HG02884 (cell line): Measurements from ENCODE around the gene SPG21.

Source experiments
- ATAC-seq: cut with Tn5 transposase; IDR thresholded peaks from one replicate; pipeline ENCODE4 v1.9.1; 2021; ENCODE audit warnings: mild to moderate bottlenecking, moderate library complexity; ENCODE audit not compliant: unreplicated experiment

SPG21 gene

DNA sequence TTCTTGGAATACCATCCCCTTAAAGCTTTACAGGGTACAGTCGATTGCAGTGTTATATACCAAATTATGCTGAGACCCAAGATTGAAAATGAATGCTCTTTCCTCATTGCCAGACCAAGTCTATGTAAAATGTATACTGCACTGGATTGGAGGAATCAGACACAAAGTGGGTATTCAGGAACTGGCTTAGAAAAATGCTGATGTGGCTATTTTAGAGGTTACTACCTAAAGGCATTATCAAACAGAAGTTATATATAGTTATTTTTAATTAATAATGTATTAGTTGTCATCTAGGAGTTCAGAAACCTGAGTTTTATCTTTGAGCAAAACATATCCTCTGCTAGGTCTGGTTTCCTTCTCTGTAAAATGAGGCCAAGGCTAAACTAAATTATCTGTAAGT is 3.6 kb upstream of the SPG21 start:
- ATAC-seq = no peak

DNA sequence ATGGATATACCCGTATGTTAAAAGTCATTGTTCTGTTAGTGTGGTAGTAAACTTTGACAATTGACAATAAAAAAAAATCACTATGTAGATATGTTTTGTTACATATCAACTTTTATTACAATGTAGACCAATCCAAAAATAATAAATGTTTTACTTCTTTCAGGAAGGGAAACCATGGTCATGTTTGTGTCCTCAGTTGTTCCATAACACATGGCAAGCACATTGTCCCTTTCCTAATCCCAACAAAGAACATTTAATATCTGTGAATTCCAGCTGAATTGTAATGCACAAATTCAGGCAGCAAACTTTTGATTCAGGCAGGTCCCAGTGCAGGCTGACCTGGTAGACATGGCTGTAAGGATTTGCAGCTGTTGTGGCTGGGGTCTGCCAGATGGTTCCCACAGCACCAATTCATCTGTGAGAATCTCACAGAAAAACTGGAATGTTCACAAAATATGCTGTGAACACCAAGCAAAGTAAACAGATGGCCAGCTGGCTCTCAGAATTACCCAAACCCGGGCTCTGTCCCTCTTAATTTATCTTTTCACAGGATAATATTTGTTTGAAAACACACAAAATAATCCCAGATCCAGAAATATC is 1.9 kb upstream of the SPG21 start:
- ATAC-seq = no peak

DNA sequence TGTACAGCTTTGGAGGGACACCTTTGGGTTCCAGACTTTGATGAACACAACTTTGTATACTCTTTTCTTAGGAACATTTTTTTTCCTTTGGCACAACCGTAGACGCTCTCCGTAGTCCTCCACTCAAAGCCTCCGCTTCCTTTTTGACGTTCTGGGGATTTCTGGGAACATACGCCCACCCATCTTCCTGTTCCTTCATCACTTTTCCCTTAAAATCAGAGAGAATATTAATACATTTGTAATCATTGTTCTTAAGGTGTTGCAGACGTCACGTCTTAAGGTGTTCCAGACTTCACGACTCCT is 405 bp upstream of the SPG21 start:
- no peak for ATAC-seq

DNA sequence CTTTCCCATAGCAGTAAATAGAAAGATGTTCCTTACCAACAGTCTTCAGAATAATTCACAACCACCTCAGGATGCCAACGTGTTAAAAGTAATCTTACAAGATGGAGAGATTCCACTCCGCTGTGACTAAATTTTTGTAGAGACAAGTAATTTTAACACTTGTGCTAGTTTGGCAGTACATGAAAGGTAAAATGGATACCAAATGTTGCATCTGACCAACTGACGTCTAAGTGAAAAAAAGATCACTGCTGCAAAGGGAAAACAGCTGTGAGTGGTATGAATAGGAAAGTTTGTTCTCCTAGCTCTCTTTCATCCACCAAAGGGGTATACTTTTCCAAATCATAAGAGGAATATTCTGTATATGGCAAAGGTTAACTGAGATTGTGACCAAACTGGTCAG is 2.6 kb downstream of the SPG21 start:
- ATAC-seq = no peak

DNA sequence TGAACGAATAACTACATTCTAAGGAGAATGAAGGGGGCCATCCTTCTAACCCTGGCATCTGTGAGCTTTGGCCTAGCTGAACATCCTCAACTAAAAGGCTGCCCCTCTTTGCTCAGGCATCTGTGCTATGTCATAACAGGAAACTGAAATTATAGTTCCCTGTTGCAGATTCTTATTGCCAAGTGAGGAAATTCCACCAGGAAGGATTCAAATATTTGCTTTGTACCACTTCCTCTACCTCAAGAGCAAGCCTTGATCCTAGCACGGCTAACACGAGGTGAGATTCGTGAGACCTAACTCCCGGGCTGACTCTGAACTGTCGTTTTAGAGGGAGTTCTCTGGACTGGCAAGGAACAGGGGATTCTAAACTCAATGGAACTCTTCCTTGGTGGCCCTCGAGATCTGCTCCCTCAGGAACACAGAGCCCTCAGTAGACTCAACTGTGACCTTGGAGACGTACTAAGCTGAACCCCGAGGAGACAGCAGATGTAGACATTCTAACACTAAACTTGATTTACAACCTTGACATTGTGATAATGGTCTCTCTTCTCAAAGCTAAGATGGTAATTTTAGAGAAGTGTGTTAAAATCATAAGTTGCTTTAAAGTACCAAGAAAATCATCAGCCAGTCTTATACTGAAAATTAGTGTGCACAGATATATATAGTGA is 4.2 kb downstream of the SPG21 start:
- no peak for ATAC-seq

DNA sequence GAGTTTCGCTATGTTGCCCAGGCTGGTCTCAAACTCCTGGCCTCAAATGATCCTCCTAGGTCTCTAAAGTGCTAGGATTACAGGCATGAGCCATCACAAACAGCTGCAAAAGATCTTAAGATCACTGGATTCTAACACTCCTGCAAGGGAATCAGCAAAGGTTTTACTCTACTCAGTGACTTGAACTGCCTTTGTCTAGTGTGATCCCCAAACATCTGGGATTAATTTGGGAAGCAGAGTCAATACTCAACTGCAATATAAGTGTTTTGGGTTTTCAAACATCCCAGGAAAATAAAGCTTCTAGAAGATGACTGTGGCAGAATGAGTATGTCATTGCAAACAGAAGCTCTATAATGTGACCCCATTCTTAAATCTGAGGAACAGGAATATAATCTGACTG is 7.2 kb downstream of the SPG21 start:
- ATAC-seq = no peak

DNA sequence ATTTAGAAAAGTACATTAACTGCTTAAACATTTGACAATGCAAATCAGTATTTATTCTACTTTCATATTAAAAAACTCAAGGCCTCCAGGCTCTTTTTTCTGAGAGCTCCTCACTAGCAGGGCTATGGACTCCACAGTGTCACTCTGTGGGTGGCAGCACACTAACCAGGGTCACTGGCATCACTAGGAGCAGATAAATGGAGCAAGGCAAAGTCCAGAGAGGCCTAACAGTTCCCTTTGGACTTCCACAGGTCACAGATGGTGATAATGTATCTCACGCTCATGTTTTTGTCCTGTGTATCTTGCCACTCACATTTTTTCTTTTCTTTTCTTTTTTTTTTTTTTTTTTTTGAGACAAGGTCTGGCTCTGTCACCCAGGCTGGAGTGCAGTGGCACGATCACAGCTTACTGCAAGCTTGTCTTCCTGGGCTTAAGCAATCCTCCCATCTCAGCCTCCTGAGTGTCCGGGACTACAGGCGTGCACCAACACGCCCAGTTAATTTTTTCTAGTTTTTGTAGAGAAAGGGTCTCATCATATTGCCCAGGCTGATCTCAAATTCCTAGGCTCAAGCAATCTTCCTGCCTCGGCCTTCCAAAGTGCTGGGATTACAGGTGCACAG is 7.8 kb downstream of the SPG21 start:
- no peak for ATAC-seq

DNA sequence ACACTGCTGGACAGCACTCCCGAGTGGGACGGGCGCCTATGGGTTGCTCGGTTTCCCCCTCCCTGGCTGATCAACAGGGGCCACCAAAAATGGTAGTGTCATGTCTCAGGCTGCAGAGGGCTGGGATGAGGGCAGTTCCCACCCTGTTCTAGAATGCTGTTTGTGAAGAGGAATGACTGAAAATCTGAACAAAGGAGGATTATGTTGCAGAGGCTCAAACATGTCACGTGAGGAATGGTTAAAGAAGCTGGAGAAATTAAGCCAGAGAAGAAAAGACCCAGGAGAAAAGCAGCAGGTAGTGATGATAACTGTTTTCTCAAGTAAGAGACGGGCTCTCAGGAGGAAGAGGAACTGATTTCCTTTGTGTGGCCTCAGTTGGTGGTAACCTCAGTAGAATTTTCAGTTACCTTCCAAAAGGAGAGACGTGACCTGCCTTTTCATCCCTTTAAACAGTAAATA is 10.4 kb downstream of the SPG21 start:
- no peak for ATAC-seq

DNA sequence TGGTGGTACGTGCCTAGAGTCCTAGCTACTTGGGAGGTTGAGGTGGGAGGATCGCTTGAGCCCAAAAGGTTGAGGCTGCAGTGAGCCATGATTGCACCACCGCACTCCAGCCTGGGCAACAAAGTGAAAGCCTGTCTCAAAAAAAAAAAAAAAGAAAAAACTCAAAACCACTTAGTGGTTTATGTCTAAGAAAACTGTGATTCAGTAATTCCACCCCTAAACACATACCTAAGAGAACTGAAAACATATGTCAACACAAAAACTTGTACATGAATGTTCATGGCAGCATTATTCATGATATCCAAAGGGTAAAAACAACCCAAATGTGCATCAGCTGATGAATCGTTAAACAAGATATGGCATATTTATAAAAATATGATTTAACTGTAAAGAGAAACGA is 14.3 kb downstream of the SPG21 start:
- ATAC-seq = no peak

DNA sequence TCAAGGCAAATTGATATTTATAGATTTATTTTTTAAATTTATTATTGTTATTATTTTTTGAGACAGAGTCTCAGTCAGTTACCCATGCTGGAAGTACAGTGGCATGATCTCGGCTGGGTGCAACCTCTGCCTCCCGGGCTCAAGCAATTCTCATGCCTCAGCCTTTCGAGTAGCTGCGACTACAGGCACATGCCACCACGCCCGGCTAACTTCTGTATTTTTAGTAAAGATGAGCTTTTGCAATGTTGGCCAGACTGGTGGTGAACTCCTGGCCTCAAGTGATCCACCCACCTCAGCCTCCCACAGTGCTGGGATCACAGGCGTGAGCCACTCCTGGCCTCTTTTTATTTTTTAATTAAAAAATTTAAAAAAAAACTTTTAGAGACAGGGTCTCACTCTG is 19.0 kb downstream of the SPG21 start:
- ATAC-seq = no peak

DNA sequence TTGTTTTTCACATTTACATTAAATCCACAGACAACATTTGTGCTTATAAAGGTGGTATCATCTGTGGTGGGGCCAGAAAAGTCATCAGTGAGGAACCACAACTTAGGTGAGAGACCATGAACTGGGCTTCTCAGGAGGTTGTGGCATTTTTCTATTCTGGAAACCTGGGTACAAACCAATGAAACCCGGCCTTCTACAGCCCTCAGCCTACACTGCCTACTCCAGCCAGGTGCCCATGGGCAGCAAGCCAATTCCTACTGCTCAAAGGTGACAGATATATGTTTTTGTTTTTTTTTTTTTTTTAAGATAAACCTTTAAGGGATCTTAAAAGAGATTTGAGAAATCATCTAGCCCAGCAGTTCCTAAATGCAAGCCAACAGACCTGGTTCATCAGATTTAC is 20.3 kb downstream of the SPG21 start:
- no peak for ATAC-seq

DNA sequence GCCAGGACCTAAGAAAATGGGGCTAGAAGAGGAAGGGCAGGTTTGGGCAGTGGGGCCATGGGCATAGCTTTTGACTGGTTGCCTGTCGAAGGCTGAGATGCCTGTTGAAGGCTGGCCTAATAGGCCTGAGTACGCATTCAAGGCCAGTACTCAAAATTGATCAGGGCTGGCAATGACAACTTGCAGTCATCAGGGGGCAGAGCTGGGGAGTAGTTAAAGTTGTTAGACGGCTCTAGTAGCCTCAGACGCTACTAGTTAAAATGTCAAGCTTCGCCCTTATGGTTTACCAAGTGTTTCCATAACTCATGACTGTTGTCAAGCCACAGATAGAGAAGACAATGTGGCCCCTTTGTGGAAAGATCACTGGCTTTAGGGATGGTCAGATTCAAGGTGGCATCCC is 28.7 kb downstream of the SPG21 start:
- no peak for ATAC-seq

DNA sequence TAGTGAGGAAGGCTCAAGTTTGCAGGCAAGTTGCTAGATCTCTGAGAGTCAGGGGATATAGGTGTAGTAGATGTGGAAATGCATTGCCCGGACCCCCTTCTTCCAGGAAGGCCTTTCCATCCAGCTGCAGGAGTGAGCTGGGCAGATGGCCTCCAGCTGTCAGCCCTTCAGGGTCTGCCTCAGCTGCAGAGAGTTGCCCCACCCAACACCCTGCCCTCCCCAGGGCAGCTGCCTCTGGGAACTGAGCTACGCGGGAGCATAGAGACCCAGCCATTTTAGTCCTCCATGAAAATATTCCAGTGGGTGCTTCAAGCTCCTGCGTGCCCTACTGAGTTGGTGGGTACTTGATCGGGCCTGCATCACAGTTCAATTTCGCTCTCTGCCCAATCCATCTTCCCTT is 29.6 kb downstream of the SPG21 start:
- no peak for ATAC-seq

DNA sequence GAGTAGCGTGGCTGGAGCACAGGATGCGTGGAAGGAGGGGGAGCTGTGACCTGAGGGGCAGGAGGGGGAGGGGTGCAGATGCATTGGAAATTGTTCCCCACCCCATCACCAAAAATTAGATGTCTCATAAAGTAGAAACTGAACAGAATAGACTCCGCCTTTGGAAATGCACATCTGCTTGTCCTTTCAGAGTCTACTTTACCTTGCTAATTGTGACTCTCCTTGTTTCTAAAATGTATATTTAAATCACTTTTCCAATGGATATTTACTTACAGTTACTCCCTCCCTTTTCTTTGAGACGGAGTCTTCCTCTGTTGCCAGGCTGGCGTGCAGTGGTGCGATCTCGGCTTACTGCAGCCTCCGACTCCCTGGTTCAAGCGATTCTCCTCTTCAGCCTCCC is 30.6 kb downstream of the SPG21 start:
- ATAC-seq = no peak

DNA sequence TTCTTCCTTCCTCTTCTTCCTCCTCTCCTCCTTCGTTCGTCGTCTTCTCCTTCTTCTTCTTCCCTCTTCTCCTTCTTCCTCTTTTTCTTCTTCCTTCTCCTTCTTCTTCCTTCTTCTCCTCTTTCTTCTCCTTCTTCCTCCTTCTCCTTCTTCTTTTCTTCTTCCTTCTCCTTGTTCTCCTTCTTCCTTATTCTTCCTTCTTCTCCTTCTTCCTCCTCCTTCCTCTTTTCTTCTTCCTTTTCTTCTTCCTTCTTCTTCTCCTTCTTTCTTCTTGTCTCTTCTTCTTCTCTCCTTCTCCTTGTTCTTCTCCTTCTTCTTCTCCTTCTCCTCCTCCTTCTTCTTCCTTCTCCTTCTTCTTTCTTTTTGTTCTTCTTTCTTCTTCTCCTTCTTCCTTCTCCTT is 35.3 kb downstream of the SPG21 start:
- ATAC-seq = no peak

DNA sequence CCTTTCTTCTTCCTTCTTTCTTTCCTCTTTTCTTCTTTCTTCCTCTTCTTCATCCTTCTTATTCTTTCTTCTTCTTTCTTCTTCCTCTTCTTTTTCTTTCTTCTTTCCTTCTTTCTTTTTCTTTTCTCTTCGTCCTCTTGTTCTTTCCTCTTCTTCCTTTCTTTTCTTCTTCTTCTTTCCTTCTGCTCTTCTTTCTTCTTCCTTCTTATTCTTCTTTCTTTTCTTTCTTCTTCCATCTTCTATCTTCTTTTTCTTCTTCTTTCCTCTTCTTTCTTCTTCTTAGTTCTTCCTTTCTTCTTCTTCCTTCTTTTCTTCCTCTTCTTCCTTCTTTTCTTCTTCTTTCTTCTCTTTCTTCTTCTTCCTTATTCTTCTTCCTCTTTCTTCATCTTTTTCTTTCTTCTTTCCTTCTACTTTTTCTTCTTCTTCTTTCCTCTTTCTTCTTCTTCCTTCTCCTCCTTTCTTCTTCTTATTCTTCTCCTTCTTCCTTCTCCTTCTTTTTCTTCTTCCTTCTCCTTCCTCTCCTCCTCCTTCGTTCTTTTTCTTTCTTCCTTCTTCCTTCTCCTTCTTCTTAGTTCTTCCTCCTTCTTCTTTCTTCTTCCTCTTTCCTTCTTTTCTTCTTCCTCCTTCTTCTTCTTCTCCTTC is 37.8 kb downstream of the SPG21 start:
- no peak for ATAC-seq

DNA sequence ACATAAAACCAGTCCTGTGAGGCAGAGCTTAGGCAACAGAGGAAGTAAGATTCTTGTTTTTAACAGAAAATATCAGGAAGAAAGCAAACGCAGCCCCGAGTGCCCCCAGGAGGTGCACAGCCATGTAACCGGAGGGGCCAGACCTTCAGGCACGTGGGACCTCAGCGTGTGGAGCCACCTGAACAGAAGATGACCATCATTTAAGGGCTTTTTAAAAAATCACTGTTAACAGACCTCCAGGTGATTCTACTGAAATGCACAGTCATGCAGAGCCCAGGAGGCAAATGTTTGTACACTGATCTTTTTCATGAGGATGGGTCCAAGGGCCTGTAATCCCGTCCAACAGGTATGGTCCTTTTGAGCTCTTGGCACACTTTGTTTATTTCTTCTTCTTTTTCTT is 38.8 kb downstream of the SPG21 start:
- no peak for ATAC-seq

DNA sequence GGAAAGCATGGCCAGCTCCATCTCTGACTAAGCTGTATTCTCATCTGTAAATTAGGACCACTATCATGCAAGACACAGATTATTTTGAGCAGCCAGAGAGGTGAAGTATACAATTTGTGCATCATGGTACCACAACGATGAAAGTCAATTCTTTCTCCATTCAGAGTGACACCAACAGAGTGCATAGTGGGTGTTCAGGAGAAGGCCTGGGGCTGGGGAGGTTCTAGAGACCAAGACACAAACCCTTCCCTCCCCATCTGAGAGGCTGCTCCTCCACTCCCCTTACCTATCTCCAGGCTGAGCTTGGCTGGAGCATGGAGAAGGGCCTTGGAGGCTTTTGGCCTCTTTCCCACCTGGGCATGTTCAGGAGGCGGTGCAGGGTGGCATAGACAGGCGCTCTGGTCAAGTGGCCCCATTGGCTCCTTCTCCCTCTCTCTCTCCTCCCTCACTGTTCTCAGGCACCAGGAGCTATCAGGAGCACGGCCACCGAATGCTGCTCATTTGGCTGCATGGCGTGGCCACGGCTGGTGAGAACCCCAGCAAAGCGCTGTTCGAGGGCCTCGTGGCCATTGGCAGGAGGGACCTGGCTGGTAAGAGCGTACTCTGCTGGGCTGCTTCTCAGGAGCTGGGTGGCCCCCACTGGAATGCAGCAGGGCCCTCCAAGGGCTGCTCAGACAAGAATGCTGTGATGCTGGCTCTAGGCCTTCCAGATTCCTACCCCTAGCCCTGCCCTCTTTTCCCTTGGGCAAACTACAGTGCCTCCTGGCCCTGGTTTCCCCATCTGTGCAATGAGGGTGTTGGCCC is 40.1 kb downstream of the SPG21 start:
- ATAC-seq = no peak

DNA sequence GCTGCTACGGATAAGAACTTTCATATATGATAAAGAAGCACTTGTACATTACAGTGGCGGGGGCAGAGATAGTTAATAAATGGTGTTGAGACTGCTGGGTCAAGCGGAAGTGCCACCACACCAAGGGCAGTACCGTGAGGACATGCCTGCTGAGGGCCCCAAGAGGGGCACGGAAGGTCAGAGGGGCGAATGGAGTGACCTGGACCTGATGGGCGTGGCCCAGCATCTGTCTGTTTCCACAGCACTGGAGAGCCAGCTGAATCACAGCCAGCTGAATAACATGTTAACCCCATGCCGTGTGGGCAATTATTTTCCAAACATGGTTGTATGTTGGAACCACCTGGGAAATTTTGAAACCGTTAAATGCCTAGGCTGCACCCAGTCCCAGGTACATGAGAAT is 40.8 kb downstream of the SPG21 start:
- ATAC-seq = no peak

DNA sequence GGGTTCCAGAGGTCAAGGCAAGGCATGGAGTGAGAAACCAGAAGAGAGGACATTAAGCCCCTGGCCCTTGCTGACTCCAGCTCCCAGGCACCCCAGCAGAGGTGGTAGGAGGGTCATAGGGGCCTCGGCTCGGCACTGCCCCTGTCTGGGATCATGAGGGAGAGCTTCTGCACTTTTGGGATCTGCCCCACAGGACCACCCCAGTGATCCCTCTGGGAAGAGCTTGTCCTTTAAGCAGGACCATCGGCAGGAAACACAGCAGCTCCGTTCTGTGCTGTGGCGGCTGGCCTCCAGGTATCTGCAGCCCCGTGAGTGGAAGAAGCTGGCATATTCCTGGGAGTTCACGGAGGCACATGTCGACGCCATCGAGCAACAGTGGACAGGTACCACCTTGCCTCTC is 42.5 kb downstream of the SPG21 start:
- no peak for ATAC-seq

DNA sequence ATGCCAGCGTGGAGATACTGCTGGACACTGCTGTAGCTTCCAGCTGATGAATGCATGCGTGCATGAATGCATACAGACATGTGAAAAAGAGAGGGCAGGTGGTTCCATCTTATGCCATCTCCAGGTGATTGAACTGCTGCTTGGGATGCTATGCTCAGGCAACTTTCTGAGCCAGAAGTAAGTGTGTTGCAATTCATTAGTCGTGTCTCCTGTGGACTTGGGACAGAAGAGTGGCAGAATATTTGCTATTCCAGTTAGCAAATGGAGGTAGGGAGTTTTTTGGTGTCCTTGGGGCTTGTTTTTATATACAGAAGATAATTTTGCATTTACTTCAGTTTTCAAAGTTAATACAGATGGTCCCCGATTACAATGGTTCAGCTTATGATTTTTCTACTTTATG is 44.8 kb downstream of the SPG21 start:
- ATAC-seq = no peak
